Nephron (organoid): ENCODE measurements around the gene SCAMP2.
A peak's percentile ranks its signal among the peaks of the same experiment; 100 is the strongest.

Experiments
- H3K27ac Mint-ChIP-seq, 3 experiments: 2 replicates each; pipeline ENCODE4 v1.8.0; 2020; ENCODE audit warnings: mixed read lengths in 3 of 3, mild to moderate bottlenecking in 2 of 3, moderate library complexity in 1 of 3
- H3K27me3 Mint-ChIP-seq: 2 replicates; pipeline ENCODE4 v1.8.0; 2021; ENCODE audit warnings: low read depth, mild to moderate bottlenecking, moderate library complexity, mixed read lengths
- H3K36me3 Mint-ChIP-seq: 2 replicates; pipeline ENCODE4 v1.8.0; 2020; ENCODE audit warnings: low read depth, mixed read lengths
- H3K4me1 Mint-ChIP-seq: 2 replicates; pipeline ENCODE4 v1.8.0; 2020; ENCODE audit warnings: mixed read lengths
- H3K4me3 Mint-ChIP-seq, 3 experiments: 2 replicates each; pipeline ENCODE4 v1.8.0; 2020; ENCODE audit warnings: mild to moderate bottlenecking in 3 of 3, mixed read lengths in 3 of 3, moderate library complexity in 2 of 3
- H3K9me3 Mint-ChIP-seq: 2 replicates; pipeline ENCODE4 v1.8.0; 2020; ENCODE audit warnings: mixed read lengths
- CTCF ChIP-seq, 3 experiments: fragments of 200-600 bp; sonication (generic); IDR thresholded peaks; one replicate each; pipeline ENCODE4 v1.5.0; 2021; ENCODE audit warnings: antibody characterized with exemption in 3 of 3; ENCODE audit not compliant: unreplicated experiment in 3 of 3

Gene SCAMP2

GRCh38 chr15:74893627-74894026, 20.5 kb upstream of the SCAMP2 start:
- Mint-ChIP-seq H3K27ac (no peak overlapping the region), H3K27me3 (no peaks in the 10 kb centered on the region), H3K4me3 (peak overlapping the region in 1 of 3 experiments; percentile 19), H3K9me3 (no peaks in the 10 kb centered on the region), H3K4me1 (peaks cover 18% of the 10 kb centered on the region), H3K36me3 (peaks cover 12% of the 10 kb centered on the region)
- TF ChIP-seq CTCF (IDR thresholded peaks at IDR 0.05; ENCODE audit: unreplicated experiment in 3 of 3): no peak

GRCh38 chr15:74892931-74893330, 19.8 kb upstream of the SCAMP2 start:
- no peaks in the 10 kb centered on the region for H3K9me3 Mint-ChIP-seq
- no peak for TF ChIP-seq CTCF (IDR thresholded peaks at IDR 0.05; ENCODE audit: unreplicated experiment in 3 of 3)
- peaks cover 12% of the 10 kb centered on the region for H3K36me3 Mint-ChIP-seq
- H3K27ac Mint-ChIP-seq: no peak overlapping the region
- H3K4me1 Mint-ChIP-seq: peaks cover 18% of the 10 kb centered on the region
- H3K4me3 Mint-ChIP-seq: peak overlapping the region in 1 of 3 experiments; percentile 30
- no peaks in the 10 kb centered on the region for H3K27me3 Mint-ChIP-seq

GRCh38 chr15:74892313-74892712, 19.1 kb upstream of the SCAMP2 start:
- Mint-ChIP-seq H3K27me3 (no peaks in the 10 kb centered on the region), H3K4me1 (peaks cover 18% of the 10 kb centered on the region), H3K4me3 (peak overlapping the region; percentile 34 to 91 (median 84)), H3K9me3 (no peaks in the 10 kb centered on the region), H3K36me3 (peaks cover 12% of the 10 kb centered on the region), H3K27ac (no peak overlapping the region)
- TF ChIP-seq CTCF (IDR thresholded peaks at IDR 0.05; ENCODE audit: unreplicated experiment in 3 of 3): no peak

GRCh38 chr15:74891469-74891868, 18.3 kb upstream of the SCAMP2 start:
- Mint-ChIP-seq H3K4me1 (peaks cover 18% of the 10 kb centered on the region), H3K4me3 (peak overlapping the region; percentile 84 to 91 (median 89)), H3K9me3 (no peaks in the 10 kb centered on the region), H3K27ac (no peak overlapping the region), H3K27me3 (no peaks in the 10 kb centered on the region), H3K36me3 (peaks cover 12% of the 10 kb centered on the region)
- no peak for TF ChIP-seq CTCF (IDR thresholded peaks at IDR 0.05; ENCODE audit: unreplicated experiment in 3 of 3)

GRCh38 chr15:74890665-74890960, 17.4 kb upstream of the SCAMP2 start:
- Mint-ChIP-seq H3K27ac (peak overlapping the region in 2 of 3 experiments; percentile 35 to 86), H3K27me3 (no peaks in the 10 kb centered on the region), H3K36me3 (peaks cover 12% of the 10 kb centered on the region), H3K4me1 (peaks cover 18% of the 10 kb centered on the region), H3K9me3 (no peaks in the 10 kb centered on the region), H3K4me3 (peak overlapping the region; percentile 84 to 91 (median 89))
- no peak for TF ChIP-seq CTCF (IDR thresholded peaks at IDR 0.05; ENCODE audit: unreplicated experiment in 3 of 3)

- Mint-ChIP-seq H3K4me3 (peak within 1 kb of the TSS; percentile 84 to 91 (median 89)), H3K27me3 (no peaks in the 10 kb centered on the region), H3K4me1 (peaks cover 18% of the 10 kb centered on the region), H3K27ac (peak within 1 kb of the TSS; percentile 86 to 92 (median 89)), H3K36me3 (peaks cover 12% of the 10 kb centered on the region), H3K9me3 (no peaks in the 10 kb centered on the region)
- peak in 1 of 3 experiments; percentile 12 for TF ChIP-seq CTCF (IDR thresholded peaks at IDR 0.05; ENCODE audit: unreplicated experiment in 3 of 3)
These were observed 16.9 kb upstream of the SCAMP2 start, which contains the start of gene MPI for GRCh38 chr15:74889883-74890664. MPI (plus strand) TSS chr15:74890042; CDS start chr15:74890074, 32 bp downstream.
